NCI-H2227 treated with DMSO at 0.1 percent for 48 hours (cell line): ENCODE data around the gene TRAF2.

Experiments
- DNase-seq: peaks from one replicate; lab custom pipeline; 2025; lab: John Stamatoyannopoulos, UW

Gene TRAF2

DNA sequence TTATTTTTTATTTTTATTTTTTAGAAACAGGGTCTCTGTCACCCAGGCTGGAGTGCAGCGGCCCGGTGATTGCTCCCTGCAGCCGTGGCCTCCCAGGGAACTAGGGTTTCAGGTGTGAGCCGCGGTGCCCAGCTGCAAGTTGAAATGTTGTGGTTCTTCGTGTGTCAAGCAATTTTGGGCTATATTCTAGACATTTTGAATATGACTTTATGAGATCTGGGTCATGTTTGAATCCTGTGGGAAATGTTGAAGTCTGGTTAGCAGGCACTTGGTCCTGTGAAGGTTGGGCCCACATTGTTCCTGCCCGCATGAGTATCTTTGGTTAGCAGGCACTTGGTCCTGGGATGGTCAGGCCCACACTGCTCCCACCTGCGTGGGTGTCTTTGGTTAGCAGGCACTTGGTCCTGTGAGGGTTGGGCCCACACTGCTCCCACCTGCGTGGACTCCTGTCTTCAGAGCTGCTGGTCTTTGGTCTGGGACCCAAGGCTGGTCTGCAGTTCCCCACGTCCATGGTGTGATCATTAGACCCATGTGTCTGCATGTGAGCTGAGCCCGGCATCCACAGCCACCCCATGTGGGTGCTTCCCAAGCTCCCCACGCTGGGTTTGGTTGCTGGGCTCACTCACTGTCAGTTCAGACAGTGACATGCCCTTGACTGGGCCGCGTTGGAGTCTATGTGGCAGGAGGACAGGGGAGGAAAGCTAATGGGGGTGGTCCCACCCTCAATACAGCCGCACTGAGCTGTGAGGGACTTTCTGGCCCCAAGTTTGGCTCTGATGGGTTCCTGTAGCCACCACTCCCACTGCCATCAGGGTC is 51.1 kb downstream of the TRAF2 start:
- no peak for DNase-seq

DNA sequence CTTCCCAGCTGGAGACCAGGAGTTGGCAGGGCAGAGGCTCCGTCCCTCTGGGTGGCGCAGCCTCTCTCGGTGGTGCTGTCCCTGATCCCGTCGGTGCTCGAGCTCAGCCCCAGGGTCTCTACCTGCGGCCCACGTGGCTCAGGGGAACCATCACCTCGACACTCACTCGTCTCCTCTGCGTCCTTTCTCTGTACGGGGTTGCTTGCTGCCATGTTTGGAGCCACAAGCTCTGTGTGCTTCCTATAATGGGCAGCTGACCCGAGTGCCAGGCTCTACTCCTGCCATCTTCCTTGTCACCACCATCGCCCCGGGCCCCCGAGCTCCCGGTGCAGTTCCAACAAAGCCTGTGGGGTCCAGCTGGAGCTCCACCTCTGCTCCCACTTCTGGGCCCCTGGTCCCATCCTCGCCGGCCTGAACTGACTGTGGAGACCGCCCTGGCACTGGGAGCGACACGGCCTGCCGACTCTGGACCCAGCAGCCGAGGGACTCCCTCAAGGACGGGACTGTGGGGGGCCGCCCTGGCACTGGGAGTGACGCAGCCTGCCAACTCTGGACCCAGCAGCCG is 53.2 kb downstream of the TRAF2 start:
- DNase-seq: no peak

DNA sequence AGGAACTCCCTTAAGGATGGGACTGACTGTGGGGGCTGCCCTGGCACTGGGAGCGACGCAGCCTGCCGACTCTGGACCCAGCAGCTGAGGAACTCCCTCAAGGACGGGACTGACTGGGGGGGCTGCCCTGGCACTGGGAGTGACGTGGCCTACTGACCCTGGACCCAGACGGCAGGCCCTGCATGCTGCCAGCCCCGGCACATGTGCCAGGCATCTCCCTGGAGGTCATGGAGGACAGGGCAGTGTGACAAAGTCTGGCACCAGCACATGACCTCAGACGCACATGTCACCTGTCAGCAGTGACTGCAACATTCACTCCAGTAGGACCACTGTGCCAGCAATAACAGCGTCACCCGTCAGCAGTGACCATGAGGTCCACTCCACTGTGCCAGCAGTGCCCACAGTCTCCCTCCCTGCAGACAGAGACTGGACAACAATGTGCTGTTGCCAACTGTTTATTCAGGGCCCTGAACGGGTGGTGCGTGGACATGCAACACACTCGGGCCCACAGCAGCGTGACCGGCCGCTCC is 53.7 kb downstream of the TRAF2 start:
- no peak for DNase-seq

DNA sequence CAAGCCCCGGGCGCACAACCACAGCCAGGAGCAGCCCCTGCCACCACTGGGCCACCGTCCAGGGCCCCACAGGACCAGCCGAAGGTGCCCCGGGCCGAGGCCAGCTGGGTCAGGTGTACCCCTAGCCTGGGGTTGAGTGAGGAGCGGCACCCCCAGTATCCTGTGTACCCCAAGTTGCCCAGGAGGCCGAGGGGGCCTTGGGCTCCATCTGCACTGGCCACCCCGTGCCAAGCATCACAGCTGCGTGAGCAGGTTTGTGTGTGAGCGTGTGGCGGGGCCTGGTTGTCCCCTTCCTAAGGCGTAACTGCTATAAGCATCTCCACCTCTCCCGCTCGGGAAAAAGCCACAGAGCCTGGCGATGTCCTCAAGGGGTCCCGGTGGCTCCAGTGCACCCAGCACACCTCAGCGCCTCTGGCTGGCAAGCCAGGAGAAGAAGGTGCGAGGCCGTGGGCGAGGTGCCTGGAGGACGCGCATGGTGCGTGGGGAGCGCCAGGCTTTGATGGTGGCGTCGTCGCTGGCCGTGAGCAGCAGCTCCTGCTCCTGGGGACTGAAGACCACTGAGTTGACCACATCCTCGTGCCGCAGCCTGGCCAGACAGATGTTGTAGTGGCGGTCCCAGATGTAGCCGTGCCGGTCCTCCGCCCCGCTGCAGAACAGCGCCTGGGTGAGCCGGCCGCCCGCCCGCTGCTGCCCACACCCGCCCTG is 54.4 kb downstream of the TRAF2 start:
- DNase-seq: no peak

DNA sequence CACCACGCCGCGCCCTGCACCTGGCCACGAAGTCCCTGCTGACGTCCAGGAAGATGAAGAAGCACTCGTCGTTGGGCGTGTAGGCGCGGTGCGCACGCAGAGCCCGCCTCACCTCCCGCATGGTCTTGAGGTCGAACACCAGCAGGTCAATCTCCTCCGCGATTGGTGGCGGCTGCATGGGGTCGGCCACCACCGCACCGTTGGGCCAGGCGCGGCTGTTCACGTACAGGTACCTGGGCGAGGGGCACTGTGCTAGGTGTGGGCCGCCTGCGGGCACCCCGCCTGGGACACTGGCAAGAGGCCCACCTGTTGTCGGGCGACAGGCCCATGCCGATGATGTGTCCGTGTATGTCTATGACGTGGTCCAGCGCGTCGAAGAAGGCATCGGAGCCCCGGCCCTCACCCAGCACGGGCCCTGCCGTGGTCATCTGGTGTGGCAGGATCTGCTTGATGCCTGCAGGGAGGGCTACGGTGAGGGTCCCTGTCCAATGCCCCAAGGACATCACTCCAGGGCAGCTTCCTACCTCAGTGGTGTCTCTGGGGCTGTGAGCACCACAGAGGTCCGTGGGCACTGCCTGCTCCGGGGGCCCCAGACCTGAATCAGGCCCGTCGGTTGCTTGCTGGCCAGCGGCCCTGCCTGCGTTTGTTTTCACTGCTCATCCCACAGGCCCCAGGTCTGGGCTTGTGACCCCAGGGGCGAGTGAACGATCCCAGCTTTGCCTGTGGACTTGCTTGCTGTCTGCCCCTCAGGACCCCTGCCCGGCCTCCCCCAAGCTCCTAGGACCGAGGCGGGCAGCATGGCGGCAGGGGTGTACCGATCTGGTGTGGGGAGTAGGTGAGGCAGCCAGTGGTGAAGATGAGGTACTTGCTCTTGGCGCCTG is 55.2 kb downstream of the TRAF2 start:
- DNase-seq: no peak

DNA sequence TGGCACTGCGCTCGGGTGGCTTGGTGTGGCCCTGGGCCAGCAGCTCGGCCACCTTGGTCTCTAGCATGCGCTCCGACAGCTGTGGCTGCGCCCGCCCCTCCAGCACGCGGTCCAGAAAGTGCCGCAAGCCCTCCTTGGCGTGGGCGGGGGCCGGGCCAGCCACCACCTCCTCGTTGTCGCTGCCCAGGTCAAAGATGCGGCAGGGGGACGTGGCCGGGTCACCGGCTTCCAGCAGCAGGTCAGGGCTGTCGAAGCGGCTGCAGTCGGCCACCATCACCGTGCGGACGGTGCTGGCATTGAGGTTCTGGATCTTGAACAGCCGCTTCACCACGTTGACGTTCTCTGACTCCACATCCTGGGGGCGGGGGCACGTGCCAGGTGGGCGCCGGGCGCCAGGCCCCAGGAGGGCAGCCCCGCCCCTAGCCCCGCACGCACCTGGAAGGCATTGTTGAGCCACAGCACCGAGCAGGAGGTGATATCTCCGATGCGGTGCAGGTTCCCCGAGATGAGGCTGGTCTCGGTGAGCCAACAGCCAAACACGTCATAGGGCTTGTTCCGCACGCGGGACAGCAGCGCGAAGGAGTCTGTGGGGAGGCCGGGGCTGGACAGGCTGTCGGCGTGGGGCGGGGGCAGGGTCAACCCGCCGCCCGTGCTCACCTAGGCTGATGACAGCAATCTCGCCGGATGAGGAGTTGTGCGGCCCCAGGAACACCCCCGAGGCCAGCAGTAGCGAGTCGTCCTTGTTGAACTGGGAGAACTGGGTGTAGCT is 56.0 kb downstream of the TRAF2 start:
- no peak for DNase-seq

DNA sequence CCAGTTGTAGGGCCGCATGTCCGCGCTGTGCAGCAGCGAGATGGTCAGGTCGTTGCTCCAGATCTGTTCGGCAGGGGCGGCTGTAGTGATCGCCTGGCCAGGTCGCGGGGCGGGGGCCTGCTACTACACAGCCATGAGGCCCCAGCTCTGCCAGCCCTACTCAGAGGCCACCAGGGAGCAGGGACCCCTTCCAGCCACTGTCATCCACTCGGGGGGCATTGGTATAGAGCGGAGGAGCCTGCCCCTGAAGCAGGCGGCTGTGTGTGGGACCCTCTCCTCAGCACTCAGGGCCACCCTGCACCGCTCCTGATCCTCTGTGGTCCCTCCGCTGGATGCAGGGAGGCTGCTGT is 56.5 kb downstream of the TRAF2 start:
- no peak for DNase-seq

DNA sequence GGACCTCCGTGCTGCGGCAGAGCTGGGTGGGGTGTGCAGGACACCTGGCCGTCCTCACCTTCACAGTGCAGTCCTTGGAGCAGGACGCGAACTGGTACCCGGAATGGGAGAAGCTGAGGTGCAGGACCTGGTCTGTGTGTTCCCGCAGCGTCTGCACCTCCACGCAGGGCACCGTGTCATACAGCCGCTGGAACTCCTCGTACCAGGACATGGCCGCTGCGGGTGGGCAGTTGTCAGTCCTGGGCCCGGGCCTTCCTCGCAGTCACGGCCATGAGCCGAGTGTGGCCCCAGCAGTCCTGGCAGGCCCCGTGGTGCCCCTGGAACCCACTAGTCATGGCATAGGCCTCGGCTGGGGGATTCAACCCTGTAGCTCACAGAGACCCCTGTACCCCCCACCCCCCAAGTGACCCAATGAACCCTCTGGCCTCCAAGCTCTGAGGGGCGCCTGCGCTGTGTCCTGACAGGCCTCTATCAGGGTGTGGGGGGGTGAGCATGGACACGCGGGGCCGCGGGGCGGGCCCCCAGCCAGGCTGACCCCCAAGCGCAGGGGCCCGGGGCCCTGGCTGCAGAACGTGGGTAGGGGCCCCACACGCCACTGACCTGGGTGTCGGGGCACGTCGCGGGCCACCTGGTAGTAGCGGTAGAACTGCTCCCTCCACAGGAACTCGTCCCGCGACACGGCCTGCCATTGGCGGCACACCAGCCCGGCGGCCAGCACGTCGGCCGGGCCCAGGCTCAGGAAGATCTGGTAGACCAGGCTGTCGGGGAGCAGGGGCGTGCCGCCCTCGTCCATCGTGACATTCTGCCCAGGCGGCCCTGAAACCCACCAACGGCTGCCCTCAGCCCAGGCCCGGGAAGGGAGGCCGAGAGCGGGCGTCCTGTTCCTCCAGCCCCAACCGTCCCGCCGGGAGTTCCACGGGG is 57.2 kb downstream of the TRAF2 start:
- no peak for DNase-seq

DNA sequence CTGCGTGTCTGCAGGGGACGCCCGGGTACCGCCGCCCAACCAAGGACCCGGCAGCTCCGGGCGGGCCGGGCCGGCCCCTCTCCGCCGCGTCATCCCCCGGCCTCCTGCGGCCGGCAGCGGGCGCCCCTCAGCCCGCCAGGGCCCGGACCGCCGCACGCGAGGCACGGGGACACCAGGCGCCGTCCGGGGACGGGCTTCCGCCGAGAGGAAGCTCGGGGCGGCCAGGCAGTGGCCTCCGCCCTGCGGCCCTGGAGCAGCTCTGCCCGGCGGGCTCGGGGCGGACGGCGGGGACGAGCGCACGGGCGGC is 57.8 kb downstream of the TRAF2 start:
- no peak for DNase-seq

DNA sequence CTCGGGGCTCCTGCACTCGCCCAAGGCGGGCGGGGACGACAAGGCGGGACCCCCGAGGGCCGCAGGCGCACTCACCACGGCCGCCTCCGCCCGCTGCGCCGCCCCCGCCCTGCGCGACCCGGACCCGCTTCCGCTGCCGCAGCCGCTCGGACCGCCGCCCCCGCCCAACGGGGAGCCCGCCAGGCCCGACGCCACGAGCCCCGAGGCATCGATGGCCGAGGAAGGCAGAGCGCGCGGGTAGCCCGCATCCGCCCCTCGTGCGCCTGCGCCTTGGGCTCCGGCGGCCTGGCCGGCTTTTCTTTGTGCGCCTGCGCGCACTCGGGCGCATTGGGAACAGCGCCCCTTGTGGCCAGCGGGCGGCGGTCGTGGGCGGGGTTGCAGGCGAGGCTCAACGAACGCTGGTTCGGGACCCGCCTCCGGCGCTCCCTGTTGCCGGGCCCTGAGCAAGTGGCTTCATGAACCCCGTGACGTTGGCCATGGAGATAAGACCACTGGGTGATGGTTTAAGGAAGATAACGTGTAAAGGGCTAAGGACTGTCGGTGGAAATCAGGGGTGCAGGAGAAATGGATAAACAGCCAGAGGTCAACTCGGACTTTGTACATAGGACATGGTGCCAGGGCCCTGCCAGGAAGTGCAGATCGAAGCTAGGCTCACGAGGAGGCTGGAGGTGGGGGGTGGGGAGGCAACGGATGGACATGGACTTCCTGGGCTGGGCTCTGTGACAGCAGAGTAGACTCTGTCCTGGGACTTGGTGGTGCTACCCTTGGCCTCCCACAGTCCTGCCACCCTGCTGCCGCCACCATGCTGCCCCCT is 58.4 kb downstream of the TRAF2 start, which contains the start of the genes C8G and FBXW5:
C8G (plus strand) TSS at position 725 of the 814 bp plus-strand sequence; CDS start at position 803, 78 bp downstream.
FBXW5 (minus strand) TSS at position 220 of the 814 bp plus-strand sequence. CDS start 655 bp downstream, outside the sequence.
- peak; percentile 75 for DNase-seq

DNA sequence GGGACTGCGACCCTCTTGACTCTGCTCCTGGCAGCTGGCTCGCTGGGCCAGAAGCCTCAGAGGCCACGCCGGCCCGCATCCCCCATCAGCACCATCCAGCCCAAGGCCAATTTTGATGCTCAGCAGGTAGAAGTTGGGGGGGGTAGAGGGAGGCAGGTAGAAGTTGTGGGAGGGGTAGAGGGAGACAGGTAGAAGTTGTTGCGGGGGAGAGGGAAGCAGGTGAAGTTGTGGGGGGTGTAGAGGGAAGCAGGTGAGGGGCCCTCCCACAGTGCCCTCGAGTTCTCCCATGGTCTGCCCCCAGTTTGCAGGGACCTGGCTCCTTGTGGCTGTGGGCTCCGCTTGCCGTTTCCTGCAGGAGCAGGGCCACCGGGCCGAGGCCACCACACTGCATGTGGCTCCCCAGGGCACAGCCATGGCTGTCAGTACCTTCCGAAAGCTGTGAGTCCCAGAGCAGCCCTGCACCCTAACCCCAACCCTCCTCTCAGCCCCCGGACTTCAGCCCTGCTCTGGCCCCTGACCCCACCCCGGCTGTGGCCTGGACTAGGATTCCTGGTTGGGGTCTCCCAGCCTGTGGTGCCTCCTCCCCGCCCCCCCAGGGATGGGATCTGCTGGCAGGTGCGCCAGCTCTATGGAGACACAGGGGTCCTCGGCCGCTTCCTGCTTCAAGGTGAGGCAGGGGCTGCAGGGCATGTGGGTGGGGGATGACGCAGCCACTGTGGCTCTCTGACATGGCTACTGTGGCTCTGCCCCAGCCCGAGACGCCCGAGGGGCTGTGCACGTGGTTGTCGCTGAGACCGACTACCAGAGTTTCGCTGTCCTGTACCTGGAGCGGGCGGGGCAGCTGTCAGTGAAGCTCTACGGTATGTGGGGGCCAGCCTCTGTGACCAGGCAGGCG is 59.3 kb downstream of the TRAF2 start:
- no peak for DNase-seq

DNA sequence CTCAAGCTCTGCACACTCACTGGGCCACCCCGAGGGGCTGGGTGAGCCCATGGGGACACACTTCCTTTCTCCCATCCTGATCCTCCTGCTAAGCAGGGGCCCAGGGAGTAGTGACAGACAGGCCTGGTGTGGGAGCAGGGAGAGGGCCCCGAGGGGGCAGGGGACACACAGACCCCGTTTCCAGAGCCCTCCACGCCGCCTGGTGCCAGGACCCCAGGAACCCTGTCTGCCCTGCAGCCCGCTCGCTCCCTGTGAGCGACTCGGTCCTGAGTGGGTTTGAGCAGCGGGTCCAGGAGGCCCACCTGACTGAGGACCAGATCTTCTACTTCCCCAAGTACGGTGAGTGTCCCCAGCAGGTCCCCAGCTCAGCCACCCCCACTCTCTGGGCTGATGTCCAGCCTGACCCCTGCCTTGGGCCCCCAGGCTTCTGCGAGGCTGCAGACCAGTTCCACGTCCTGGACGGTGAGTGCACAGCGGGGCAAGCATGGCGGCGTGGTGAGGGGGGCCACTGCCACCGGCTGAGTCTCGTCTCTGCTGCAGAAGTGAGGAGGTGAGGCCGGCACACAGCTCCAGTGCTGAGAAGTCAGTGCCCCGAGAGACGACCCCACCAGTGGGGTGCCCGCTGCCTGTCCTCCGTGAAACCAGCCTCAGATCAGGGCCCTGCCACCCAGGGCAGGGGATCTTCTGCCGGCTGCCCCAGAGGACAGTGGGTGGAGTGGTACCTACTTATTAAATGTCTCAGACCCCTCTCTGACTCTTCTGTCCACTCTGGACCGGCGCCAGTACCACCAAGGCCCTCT is 60.1 kb downstream of the TRAF2 start:
- no peak for DNase-seq

DNA sequence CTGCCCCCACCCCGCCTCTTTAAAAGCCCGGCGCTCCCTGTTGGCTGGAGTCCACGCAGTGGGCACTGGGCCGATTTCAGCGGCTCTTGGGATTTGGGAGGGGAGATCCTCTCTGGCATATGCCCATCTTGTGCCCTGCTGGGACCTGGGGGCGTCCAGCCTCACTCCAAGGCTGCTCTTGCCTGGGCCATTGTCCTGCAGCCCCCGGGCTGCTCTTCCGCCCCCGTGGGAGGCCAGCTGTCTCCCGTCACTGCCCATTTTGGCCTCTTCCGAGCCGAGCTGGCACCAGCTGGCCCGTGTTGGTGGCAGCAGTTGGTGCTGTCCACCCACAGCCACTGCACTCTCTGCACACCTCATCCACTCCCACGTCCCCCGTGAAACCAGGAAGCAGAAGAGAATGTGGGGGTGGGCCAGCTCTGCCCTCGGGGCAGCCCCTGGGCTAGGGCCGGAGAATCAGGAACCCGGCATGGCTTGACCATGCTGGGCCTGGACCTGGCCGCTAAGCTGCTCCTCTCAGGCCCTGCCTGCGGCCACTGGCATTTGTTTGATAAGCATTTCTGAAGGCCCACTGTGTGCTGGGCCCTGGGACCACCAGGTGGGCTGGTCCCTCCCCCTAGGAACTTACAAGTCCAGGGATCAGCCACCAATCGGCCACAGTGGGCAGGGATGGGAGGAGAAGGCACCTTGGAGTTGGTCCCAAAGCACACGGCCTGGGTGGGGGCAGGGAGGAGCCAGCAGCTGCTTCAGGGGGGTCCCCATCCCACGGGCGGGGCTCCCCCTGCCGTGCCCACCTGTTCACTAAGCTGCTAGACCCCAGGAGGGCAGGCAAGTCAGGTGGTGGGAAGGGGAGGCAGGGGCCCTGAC is 60.9 kb downstream of the TRAF2 start:
- DNase-seq: no peak

DNA sequence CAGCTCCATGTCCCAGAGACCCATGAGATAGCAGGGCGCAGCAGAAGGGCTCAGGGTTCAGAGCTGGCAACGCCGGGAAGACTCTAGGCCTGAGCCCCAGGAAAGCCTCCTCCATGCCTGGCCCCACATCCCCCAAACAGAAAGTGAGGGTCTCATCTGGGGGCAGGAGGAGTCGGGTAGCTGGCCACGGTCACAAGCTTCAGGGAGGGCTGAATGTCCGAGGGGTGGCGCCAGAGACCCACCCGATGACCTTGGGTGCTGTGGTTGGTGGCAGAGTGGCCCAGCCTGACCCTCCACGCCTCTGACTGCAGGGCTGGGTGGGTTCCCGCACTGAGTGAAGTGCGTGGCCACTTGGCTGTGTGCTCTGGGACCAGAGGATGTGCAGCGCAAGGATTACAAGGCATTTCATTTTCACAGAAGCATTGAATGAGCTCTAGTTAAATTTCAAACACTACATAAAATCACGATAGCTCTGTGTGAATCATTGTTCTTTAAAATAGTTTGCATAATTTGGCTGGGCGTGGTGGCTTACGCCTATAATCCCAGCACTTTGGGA is 61.7 kb downstream of the TRAF2 start:
- no peak for DNase-seq

DNA sequence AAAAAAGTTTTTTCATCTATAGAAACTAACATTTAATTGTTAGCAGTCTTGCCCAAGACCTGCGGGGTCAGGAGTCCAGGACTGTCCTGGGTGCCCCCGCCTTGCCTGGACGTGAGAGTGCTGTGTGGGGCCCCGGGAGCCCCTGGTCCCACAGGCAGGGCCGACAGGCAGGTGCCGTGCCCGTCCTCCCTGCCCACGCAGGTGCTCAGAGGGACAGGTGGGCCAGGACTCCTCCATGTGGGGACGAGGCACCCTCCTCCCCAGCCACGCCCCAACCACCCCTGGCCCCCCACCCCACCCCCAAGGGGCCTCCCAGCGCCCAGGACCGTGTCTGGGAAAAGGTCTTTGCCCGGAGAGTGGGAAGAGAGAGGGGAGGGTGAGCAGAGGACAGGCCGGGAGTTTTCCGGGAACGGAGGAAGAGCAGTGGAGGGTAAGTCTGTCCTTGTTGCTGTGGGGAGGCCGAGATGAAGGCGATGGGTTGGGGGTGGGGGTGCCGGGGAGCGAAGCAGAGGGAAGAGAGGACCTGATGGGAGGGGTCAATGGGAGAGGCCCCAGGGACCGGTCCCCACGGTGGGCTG is 63.0 kb downstream of the TRAF2 start:
- DNase-seq: peak; percentile 36
